GM18498 (cell line): ENCODE results near the gene TEX19.
A peak's percentile ranks its signal among the peaks of the same experiment; 100 is the strongest.

Experiments used
- ATAC-seq: cut with Tn5 transposase; IDR thresholded peaks from one replicate; pipeline ENCODE4 v1.9.1; 2021; ENCODE audit warnings: mild to moderate bottlenecking, moderate library complexity; ENCODE audit not compliant: unreplicated experiment

Gene TEX19

GRCh38 chr17:82388223-82388921 lies 29.3 kb downstream of the TEX19 start:
- ATAC-seq: no peak

- no peak for ATAC-seq
Measured at GRCh38 chr17:82388922-82389283, 29.9 kb downstream of the TEX19 start.

DNA sequence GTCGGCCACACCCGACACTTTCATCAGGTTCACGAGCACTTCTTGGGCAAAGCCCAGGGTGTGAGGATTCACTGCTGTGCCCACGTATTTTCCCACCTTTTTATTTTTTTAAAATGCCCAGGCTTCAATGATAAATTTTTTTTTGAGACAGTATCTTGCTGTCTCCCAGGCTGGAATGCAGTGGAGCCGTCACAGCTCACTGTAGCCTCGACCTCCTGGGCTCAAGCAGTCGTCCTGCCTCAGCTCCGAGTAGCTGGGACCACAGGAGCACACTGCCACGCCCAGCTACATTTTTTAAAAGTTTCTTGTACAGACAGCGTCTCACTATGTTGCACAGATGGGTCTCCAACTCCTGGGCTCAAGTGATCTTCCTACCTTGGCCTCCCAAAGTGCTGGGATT lies 30.3 kb downstream of the TEX19 start:
- ATAC-seq: no peak

DNA sequence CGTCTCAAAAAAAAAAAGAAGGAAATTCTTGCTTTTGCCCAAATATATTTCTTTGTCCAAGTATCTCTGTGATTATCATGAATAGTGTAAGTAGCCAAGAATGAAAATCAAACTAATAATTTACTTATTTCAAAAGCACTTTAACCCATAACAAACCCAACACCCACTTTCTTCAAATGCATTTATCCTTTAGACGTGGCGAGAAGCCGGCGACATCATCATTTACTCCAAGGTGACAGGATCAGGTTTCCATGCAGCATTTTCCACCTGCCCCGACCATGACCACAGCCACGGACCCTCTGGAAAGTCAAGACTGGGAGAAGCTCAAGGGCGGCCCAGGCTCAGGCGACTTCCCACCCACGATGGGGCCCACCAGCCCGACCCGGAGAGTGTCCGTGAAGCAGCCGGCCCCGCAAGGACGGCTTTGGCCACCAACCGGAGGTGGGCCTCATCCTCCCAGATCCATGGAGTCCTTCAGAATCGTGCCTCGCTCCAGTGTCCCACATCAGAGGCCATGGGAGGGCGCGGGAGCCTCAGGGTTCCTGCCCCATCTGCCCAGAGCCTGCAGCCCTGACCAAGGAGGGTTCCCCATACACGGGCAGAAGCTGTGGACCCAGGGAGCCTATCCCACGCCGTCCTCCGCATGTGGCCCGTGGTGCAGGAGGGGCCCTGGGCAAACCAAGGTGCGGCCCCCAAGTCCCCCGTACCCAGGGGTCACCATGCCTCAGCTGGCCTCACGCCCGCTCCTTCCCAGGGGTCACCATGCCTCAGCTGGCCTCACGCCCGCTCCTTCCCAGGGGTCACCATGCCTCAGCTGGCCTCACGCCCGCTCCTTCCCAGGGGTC lies 31.2 kb downstream of the TEX19 start:
- ATAC-seq: no peak

GRCh38 chr17:82390860-82391435 lies 31.9 kb downstream of the TEX19 start:
- ATAC-seq: no peak

DNA sequence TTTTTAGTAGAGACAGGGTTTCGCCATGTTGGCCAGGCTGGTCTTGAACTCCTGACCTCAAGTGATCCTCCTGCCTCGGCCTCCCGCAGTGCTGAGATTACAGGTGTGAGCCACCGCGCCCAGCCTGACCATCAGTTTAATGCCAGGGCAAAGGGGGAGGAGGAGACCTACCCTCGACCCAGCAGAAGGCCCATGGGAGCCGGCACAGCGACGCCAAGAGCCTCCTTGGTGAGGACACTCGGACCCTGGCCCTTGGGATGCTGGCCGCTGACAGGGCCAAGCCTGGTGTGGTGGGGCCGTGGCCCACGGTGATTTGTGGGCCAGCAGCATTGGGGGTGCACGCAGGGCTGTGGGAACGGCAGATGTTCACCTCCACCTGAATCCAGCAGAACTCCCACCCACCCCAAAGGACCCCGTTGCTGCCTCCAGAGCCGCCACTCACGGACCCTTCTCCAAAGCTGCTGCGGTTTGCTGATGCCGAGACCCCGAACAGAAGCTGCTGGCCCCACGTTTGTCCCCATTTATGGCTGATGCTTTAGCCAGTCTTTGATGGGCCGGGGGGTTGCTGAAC lies 32.5 kb downstream of the TEX19 start:
- ATAC-seq: no peak

DNA sequence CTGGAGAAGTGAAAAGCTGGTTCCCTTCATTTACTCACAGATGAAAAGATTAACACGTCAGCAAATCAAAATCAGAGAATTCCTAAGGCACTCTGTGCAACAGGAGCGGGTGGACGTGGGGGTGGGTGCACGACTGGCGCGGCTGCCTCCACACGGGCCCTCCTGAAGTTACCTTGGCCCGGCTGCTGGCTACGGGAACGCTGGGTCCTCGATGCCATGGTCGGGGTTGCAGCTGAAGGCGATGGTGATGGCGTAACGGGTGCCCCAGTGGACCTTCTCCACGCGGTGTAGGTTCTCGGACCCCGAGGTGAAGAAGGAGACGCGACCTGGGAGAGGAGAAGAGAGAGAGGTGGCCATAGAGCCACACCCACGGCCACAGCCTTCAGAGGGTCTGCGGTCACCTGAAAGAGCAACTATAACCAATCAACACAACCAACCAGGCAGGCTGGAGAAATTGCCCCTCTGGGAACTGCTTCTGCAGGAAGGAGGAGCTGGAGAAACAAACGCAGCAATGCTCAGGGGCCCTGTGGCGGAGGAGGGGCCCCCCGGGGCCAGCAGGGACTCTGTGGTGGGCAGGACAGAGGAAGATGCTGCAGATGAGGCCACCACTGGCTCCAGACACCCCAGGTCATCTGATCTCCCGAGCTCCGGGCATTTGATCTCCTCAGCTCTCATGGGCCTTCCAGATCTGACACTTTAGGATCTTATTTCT lies 33.3 kb downstream of the TEX19 start:
- ATAC-seq: no peak

DNA sequence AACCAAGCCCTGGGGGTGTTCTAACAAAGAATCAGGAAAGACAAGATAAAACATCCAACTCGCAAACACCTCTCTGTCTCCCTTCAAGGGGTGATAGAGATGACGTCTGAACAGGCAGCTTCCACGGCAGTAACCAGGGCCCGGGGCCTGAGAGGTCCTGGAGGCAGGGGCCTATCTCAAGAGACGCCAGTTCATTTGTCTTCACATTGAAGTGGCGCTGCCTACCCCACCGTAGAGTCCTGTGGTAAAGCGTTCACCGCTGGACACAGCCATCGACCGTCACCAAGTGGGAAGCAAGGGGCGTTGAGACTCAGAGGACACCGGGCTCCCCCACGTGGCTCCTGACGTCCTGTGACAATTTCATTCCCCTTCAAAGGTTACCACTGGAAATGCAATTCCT lies 33.9 kb downstream of the TEX19 start:
- ATAC-seq: no peak

DNA sequence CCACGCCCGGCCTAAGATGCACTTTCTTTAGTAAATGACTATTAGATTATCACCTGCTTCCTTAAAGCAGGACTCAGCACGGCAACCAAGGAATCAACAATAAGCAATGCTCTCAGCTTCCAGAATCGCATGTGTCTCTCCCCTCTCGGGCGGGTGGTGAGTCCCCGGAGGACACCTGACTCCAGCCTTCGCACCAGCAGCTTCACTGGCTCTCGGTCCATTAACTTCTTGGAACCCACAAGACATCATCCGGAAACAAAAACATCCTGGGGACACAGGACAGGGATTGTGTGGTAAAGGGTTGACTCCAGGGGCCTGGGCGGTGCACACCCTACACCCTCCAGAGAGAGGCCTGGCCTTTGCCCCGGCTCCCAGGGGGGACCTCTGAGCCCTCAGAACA lies 35.2 kb downstream of the TEX19 start:
- no peak for ATAC-seq

- ATAC-seq: no peak
Measured at GRCh38 chr17:82396601-82397435, 37.8 kb downstream of the TEX19 start.

DNA sequence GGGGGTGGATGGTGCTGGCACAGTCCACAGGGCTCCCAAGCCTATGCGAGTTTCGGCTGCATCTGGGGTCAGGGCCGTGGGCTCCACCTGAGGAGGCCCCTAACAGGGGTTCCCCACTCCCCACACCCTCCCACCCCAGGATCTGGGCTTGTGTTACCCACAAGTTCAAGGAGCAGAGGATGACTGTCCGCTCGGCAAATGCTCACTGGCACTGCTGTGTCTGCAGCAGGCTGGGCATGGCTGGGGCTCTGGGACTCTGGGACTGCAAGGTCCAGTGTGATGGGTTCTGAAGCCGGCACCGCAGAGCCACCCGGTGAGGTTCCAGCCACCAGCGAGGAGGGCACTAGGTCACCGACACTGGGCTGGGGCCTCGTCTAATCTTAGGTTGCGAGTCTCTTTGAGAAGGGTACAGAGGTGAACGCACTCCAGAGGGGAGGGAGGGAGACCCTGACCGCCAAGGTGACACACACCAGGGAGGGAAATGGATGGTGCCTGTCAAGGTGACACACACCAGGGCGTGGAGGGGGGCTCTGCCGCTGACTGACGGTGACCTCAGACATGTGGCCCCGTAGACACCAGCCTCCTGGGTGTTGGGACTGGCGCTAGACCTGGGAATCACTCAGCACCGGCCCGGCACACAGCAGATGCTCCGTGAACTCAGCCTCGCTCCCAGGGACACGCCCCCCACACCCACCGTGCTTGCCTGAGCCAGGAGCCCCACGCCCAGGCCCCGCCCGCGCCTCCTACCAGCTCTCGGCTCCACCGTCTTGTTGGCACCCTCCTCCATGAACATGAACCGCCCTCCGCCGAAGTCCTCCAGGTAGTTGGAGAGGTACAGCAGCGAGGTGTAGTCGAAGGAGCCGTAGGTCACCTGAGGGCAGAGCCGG lies 38.6 kb downstream of the TEX19 start:
- ATAC-seq: no peak

DNA sequence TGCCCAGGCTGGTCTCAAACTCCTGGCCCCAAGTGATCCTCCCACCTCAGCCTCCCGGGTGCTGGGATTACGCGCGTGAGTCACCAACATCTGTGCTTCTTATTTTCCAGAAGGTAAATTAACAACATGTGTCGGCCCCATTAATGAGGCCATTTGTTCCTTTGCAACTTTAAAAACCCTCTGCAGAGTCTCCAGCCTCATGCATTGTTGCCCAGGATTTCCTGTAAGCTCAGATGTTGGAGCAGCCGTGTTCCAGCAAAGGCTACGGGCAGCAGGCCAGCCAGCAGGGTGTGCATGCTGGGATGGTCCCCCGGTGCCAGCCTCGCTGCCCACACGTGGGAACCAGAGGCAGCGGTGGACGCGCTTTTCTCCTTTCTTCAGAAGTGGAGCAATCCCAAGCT lies 40.0 kb downstream of the TEX19 start:
- ATAC-seq: no peak

- ATAC-seq: no peak
Measured at GRCh38 chr17:82399601-82400101, 40.6 kb downstream of the TEX19 start.

GRCh38 chr17:82400206-82400605 lies 41.2 kb downstream of the TEX19 start:
- no peak for ATAC-seq

GRCh38 chr17:82400830-82401229 lies 41.8 kb downstream of the TEX19 start:
- ATAC-seq: no peak

GRCh38 chr17:82402865-82403264 lies 43.8 kb downstream of the TEX19 start:
- peak; percentile 78 for ATAC-seq

GRCh38 chr17:82403662-82404660 lies 44.9 kb downstream of the TEX19 start:
- ATAC-seq: no peak

GRCh38 chr17:82405051-82405450 lies 46.0 kb downstream of the TEX19 start:
- no peak for ATAC-seq
